IMR-90 (cell line): ENCODE results near the gene TMEM126A. TPM values are rescaled to one million over a fixed set of nuclear protein-coding genes. Genes with fewer than 3 reads are reported as not detected.

ENCODE experiments used
- ATAC-seq: fragments of 200-7000 bp; cut with Tn5 transposase; 2 replicates; pipeline ENCODE4 v1.9.1; 2020; ENCODE audit warnings: low read depth, mild to moderate bottlenecking, moderate library complexity
- BruUV-seq: library from RNA; stranded (reverse); fragments of 400-500 nt; replicated peaks from 2 replicates; lab custom pipeline; 2021; lab: Mats Ljungman, UMichigan
- CTCF ChIA-PET: fragments of 300-600 bp; formaldehyde crosslinking; extraction: SDS; loops from one replicate; lab custom pipeline; 2021; ENCODE audit warnings: antibody characterized with exemption; lab: Yijun Ruan, JAX
- POLR2A ChIA-PET: fragments of 300-600 bp; sonication (Branson Sonifier 250); formaldehyde crosslinking; loops from one replicate; lab custom pipeline; 2022; ENCODE audit warnings: antibody characterized with exemption; ENCODE audit not compliant: unreplicated experiment; lab: Charles Lee
- DNase-seq: peaks from one replicate; pipeline ENCODE4 v3.0.0; 2013
- H2AFZ ChIP-seq: replicated peaks from 2 replicates; pipeline ENCODE3; 2013; ENCODE audit warnings: low read length, mild to moderate bottlenecking; ENCODE audit not compliant: poor library complexity
- H2AK5ac ChIP-seq: 2 replicates; pipeline ENCODE4 v1.6.1; 2013; ENCODE audit warnings: low read depth, low read length, inconsistent platforms
- H2AK9ac ChIP-seq: replicated peaks from 2 replicates; pipeline ENCODE3; 2013; ENCODE audit warnings: mild to moderate bottlenecking, low read depth, low read length, moderate library complexity; ENCODE audit not compliant: poor library complexity
- H2BK120ac ChIP-seq: 2 replicates; pipeline ENCODE4 v1.6.1; 2013; ENCODE audit warnings: low read depth, low read length, inconsistent platforms
- H2BK15ac ChIP-seq: 3 replicates; pipeline ENCODE4 v1.6.1; 2013; ENCODE audit warnings: low read depth, low read length, inconsistent platforms
- H2BK20ac ChIP-seq: 2 replicates; pipeline ENCODE4 v1.6.1; 2013; ENCODE audit warnings: low read depth, mild to moderate bottlenecking, inconsistent platforms, low read length, moderate library complexity
- H2BK5ac ChIP-seq: 2 replicates; pipeline ENCODE4 v1.6.1; 2013; ENCODE audit warnings: mild to moderate bottlenecking, low read depth, low read length, inconsistent platforms; ENCODE audit not compliant: poor library complexity, severe bottlenecking
- H3K14ac ChIP-seq: replicated peaks from 2 replicates; pipeline ENCODE4 v1.6.1; 2013; ENCODE audit warnings: low read depth, low read length, inconsistent platforms
- H3K18ac ChIP-seq: 2 replicates; pipeline ENCODE4 v1.6.1; 2013; ENCODE audit warnings: low read depth, low read length, control low read depth
- H3K23ac ChIP-seq: 2 replicates; pipeline ENCODE4 v1.6.1; 2013; ENCODE audit warnings: low read depth, low read length, inconsistent platforms
- H3K27ac ChIP-seq: 2 replicates; pipeline ENCODE4 v1.5.1; 2013; ENCODE audit warnings: mild to moderate bottlenecking, control low read depth, low read length; ENCODE audit not compliant: insufficient read depth
- H3K27me3 ChIP-seq: 2 replicates; pipeline ENCODE4 v1.6.1; 2013; ENCODE audit warnings: low read length; ENCODE audit not compliant: control insufficient read depth, insufficient read depth
- H3K36me3 ChIP-seq: 2 replicates; pipeline ENCODE4 v1.6.1; 2013; ENCODE audit warnings: low read length, mixed read lengths; ENCODE audit not compliant: control insufficient read depth, insufficient read depth
- H3K4ac ChIP-seq: 2 replicates; pipeline ENCODE4 v1.6.1; 2013; ENCODE audit warnings: low read depth, low read length, inconsistent platforms
- H3K4me1 ChIP-seq: 2 replicates; pipeline ENCODE4 v1.6.1; 2013; ENCODE audit warnings: low read length, mixed read lengths; ENCODE audit not compliant: control insufficient read depth, insufficient read depth
- H3K4me2 ChIP-seq: 2 replicates; pipeline ENCODE4 v1.6.1; 2013; ENCODE audit warnings: low read depth, mild to moderate bottlenecking, control low read depth, low read length, moderate library complexity
- H3K4me3 ChIP-seq: 2 replicates; pipeline ENCODE4 v1.5.1; 2013; ENCODE audit warnings: low read depth, mild to moderate bottlenecking, control low read depth, low read length, moderate library complexity; ENCODE audit not compliant: insufficient read depth
- H3K56ac ChIP-seq: 2 replicates; pipeline ENCODE4 v1.6.1; 2013; ENCODE audit warnings: low read length, inconsistent platforms; ENCODE audit not compliant: insufficient read depth; ENCODE audit errors: extremely low read depth
- H3K79me1 ChIP-seq, 2 experiments: 2 replicates each; pipeline ENCODE4 v1.6.1; 2013; ENCODE audit warnings: low read length in 2 of 2, inconsistent platforms in 1 of 2, low read depth in 1 of 2
- H3K9ac ChIP-seq: 2 replicates; pipeline ENCODE4 v1.6.1; 2013; ENCODE audit warnings: low read depth, low read length, control low read depth
- H3K9me1 ChIP-seq: 2 replicates; pipeline ENCODE4 v1.6.1; 2013; ENCODE audit warnings: low read length, inconsistent platforms; ENCODE audit not compliant: insufficient read depth
- H3K9me3 ChIP-seq: 2 replicates; pipeline ENCODE4 v1.6.1; 2013; ENCODE audit warnings: low read length; ENCODE audit not compliant: control insufficient read depth, insufficient read depth
- H4K20me1 ChIP-seq: 2 replicates; pipeline ENCODE4 v1.6.1; 2013; ENCODE audit warnings: low read length, inconsistent platforms; ENCODE audit not compliant: insufficient read depth
- H4K5ac ChIP-seq: 2 replicates; pipeline ENCODE4 v1.6.1; 2013; ENCODE audit warnings: mild to moderate bottlenecking, low read depth, low read length, control low read depth
- H4K8ac ChIP-seq, 2 experiments: 2 replicates each; pipeline ENCODE4 v1.6.1; 2013; ENCODE audit warnings: low read depth in 2 of 2, low read length in 2 of 2, control low read depth in 1 of 2, inconsistent platforms in 1 of 2
- H4K91ac ChIP-seq: 2 replicates; pipeline ENCODE4 v1.6.1; 2013; ENCODE audit warnings: low read depth, low read length, inconsistent platforms; ENCODE audit not compliant: insufficient read depth
- BHLHE40 ChIP-seq: fragments of 150-350 bp; IDR thresholded peaks from 2 replicates; pipeline ENCODE4 v1.6.1; 2016; ENCODE audit warnings: mild to moderate bottlenecking, low read depth, low read length
- CEBPB ChIP-seq: IDR thresholded peaks from 2 replicates; pipeline ENCODE4 v1.6.1; 2012; ENCODE audit warnings: low read depth, low read length, improper control_type of control experiment
- CHD1 ChIP-seq: IDR thresholded peaks from 2 replicates; pipeline ENCODE4 v1.6.1; 2012; ENCODE audit warnings: low read depth, low read length, improper control_type of control experiment
- ELK1 ChIP-seq: fragments of 150-350 bp; IDR thresholded peaks from 2 replicates; pipeline ENCODE4 v1.6.1; 2016; ENCODE audit warnings: low read depth, mild to moderate bottlenecking, low read length, moderate library complexity, borderline replicate concordance
- MAFK ChIP-seq: IDR thresholded peaks from 2 replicates; pipeline ENCODE4 v1.6.1; 2012; ENCODE audit warnings: low read depth, low read length, improper control_type of control experiment
- MXI1 ChIP-seq: IDR thresholded peaks from 2 replicates; pipeline ENCODE4 v1.6.1; 2012; ENCODE audit warnings: low read depth, mild to moderate bottlenecking, low read length, moderate library complexity, borderline replicate concordance
- NFE2L2 ChIP-seq: fragments of 150-350 bp; IDR thresholded peaks from 2 replicates; pipeline ENCODE4 v1.6.1; 2016; ENCODE audit warnings: low read depth, mild to moderate bottlenecking, low read length
- RCOR1 ChIP-seq: IDR thresholded peaks from 2 replicates; pipeline ENCODE4 v1.6.1; 2012; ENCODE audit warnings: mild to moderate bottlenecking, low read length, improper control_type of control experiment; ENCODE audit not compliant: insufficient replicate concordance
- SMC3 ChIP-seq: fragments of 150-350 bp; IDR thresholded peaks from 2 replicates; pipeline ENCODE4 v1.6.1; 2016; ENCODE audit warnings: low read depth, mild to moderate bottlenecking, antibody characterized with exemption, low read length, moderate library complexity
- WGBS, 2 experiments: methylation state at CpG; one replicate each; pipeline versions ENCODE4 v1.1.5 to v1.1.7; 2013; ENCODE audit warnings: missing lambda C conversion rate in 2 of 2; ENCODE audit not compliant: insufficient read length in 1 of 2; ENCODE audit errors: extremely low coverage in 2 of 2; 5-methylcytosine and 5-hydroxymethylcytosine counted together
- dilution Hi-C: fragments of 300-500 bp; cut with HindIII; formaldehyde crosslinking; loops from one replicate; pipeline ENCODE4 v1.14.3; 2018; ENCODE audit warnings: low sequenced_read_pairs; ENCODE audit not compliant: unreplicated experiment
- in situ Hi-C: fragments of 300-500 bp; cut with MboI; formaldehyde crosslinking; loops from 3 replicates; pipeline ENCODE4 v1.14.3; 2019; ENCODE audit warnings: low sequenced_read_pairs, inconsistent platforms, mixed read lengths
- intact Hi-C: fragments of 100-400 bp; cut with micrococcal nuclease; formaldehyde crosslinking; loops from 2 replicates; pipeline ENCODE4 v1.10.0; 2022
- polyA plus RNA-seq, 3 experiments: library from polyadenylated mRNA; depleted of rRNA; stranded (reverse); fragments of >200 nt; gene quantifications; 2 replicates each; pipeline ENCODE4 v1.2.3, GENCODE V29; 2012; ENCODE audit warnings: low replicate concordance in 1 of 3
- total RNA-seq: library from RNA; depleted of rRNA; stranded (reverse); fragments of >200 nt; gene quantifications from 2 replicates; pipeline ENCODE4 v1.2.3, GENCODE V29; 2012

The TMEM126A gene
- total and polyA plus RNA-seq, 2 of the 4 experiments (the other 2 are of a cell fraction), result 34.9 to 60.4 TPM

GRCh38 chr11:85704967-85705366 lies 57.2 kb downstream of the TMEM126A start:
- Histone ChIP-seq H3K56ac (no peak overlapping the region), H3K23ac (no peak overlapping the region), H2BK15ac (no peak overlapping the region), H3K4me3 (no peak overlapping the region), H2AK5ac (no peak overlapping the region), H3K14ac (no peak overlapping the region), H3K4me2 (no peak overlapping the region), H3K79me1 (0 out of 4 replicates have a peak, but pooled peaks cover 0 to 3% of the 10 kb centered on the region in 2 experiments), H3K9ac (no peak overlapping the region), H2BK20ac (no peak overlapping the region), H3K9me1 (peaks cover 3% of the 10 kb centered on the region; the same call in 1 of the 2 replicates), H3K36me3 (peaks cover 14% of the 10 kb centered on the region), H4K20me1 (no peaks in the 10 kb centered on the region), H3K27ac (no peak overlapping the region), H2AFZ (no peak overlapping the region), H3K9me3 (no peaks in the 10 kb centered on the region), H4K8ac (no peak overlapping the region), H2AK9ac (no peak overlapping the region), H3K4ac (no peak overlapping the region), H3K18ac (no peak overlapping the region), H4K91ac (no peak overlapping the region), H2BK5ac (no peak overlapping the region), H2BK120ac (no peak overlapping the region), H3K4me1 (no peaks in the 10 kb centered on the region), H3K27me3 (no peaks in the 10 kb centered on the region), H4K5ac (no peak overlapping the region)
- WGBS, 2 experiments, result no CpG with 5 or more reads among the region's 3 CpGs
- ChIA-PET CTCF (interaction anchor here (1.5 kb wide), 1 partner anchor 10 kb away, joined by 5 read pairs; no protein-coding TSS in a partner anchor), POLR2A (no interaction called here)
- dilution Hi-C loops (no loop called here), in situ Hi-C loops (no loop called here), intact Hi-C loops (no loop called here)
- ATAC-seq (no peak), DNase-seq (no peak)
- BruUV-seq, result no TSS peak
- TF ChIP-seq MAFK, result peak; percentile 68; the same call in 1 of the 2 replicates
- TF ChIP-seq SMC3, result no peak
- no peak for TF ChIP-seq MXI1
- no peak for TF ChIP-seq ELK1
- no peak for TF ChIP-seq BHLHE40
- no peak for TF ChIP-seq CEBPB
- TF ChIP-seq RCOR1, result no peak
- TF ChIP-seq CHD1, result no peak
- TF ChIP-seq NFE2L2, result no peak; the same call in 1 of the 2 replicates
